Measurements from ENCODE around the gene USH1G. TPM values are rescaled to one million over a fixed set of nuclear protein-coding genes. Genes with fewer than 3 reads are reported as not detected.
"Not testable (repeated sequence)": the region's sequence is repeated elsewhere in the genome, so short reads cannot be mapped to it uniquely, and the experiment has no call there.

The USH1G gene
- total RNA-seq, 2 experiments from 2014 or later = not detected

- Mint-ChIP-seq H3K36me3 (no peaks in the 10 kb centered on the region), H3K9me3 (no peaks in the 10 kb centered on the region), H3K27ac (no peak overlapping the region), H3K27me3 (peaks cover 40% of the 10 kb centered on the region), H3K4me3 (no peak overlapping the region), H3K4me1 (peaks cover 1% of the 10 kb centered on the region)
- ATAC-seq (ENCODE audit: low read depth) (no peak), DNase-seq (no peak)
- POLR2A ChIA-PET = no interaction called here
Observed at GRCh38 chr17:74919440-74920305, 3.4 kb downstream of the USH1G start.

- POLR2A ChIA-PET = no interaction called here
- Mint-ChIP-seq H3K36me3 (no peaks in the 10 kb centered on the region), H3K27me3 (peaks cover 34% of the 10 kb centered on the region), H3K9me3 (no peaks in the 10 kb centered on the region), H3K27ac (no peak overlapping the region), H3K4me3 (no peak overlapping the region), H3K4me1 (peaks cover 1% of the 10 kb centered on the region)
- ATAC-seq (ENCODE audit: low read depth) (no peak), DNase-seq (no peak)
Observed at GRCh38 chr17:74918906-74919305, 4.1 kb downstream of the USH1G start.

GRCh38 chr17:74917430-74917829, 5.6 kb downstream of the USH1G start:
- Mint-ChIP-seq H3K36me3 (no peaks in the 10 kb centered on the region), H3K9me3 (no peaks in the 10 kb centered on the region), H3K27me3 (peaks cover 24% of the 10 kb centered on the region), H3K4me3 (no peak overlapping the region), H3K27ac (no peak overlapping the region), H3K4me1 (peaks cover 1% of the 10 kb centered on the region)
- DNase-seq = no peak
- ATAC-seq (ENCODE audit: low read depth) = no peak
- POLR2A ChIA-PET = no interaction called here

GRCh38 chr17:74916851-74917199, 6.2 kb downstream of the USH1G start:
- no peak for DNase-seq
- POLR2A ChIA-PET = no interaction called here
- peaks cover 22% of the 10 kb centered on the region for H3K27me3 Mint-ChIP-seq
- ATAC-seq (ENCODE audit: low read depth) = no peak
- H3K9me3 Mint-ChIP-seq = no peaks in the 10 kb centered on the region
- H3K4me1 Mint-ChIP-seq = peaks cover 1% of the 10 kb centered on the region
- H3K27ac Mint-ChIP-seq = no peak overlapping the region
- H3K36me3 Mint-ChIP-seq = no peaks in the 10 kb centered on the region
- H3K4me3 Mint-ChIP-seq = no peak overlapping the region

- Mint-ChIP-seq H3K4me3 (no peak overlapping the region), H3K4me1 (peaks cover 1% of the 10 kb centered on the region), H3K9me3 (no peaks in the 10 kb centered on the region), H3K27ac (no peak overlapping the region), H3K27me3 (peaks cover 18% of the 10 kb centered on the region), H3K36me3 (no peaks in the 10 kb centered on the region)
- POLR2A ChIA-PET = no interaction called here
- no peak for DNase-seq
- no peak for ATAC-seq (ENCODE audit: low read depth)
Observed at GRCh38 chr17:74916136-74916850, 6.8 kb downstream of the USH1G start.

GRCh38 chr17:74911423-74911822, 11.6 kb downstream of the USH1G start:
- H3K27me3 Mint-ChIP-seq = peaks cover 11% of the 10 kb centered on the region
- H3K36me3 Mint-ChIP-seq; H3K27ac Mint-ChIP-seq; H3K4me3 Mint-ChIP-seq; ATAC-seq (ENCODE audit: low read depth); H3K9me3 Mint-ChIP-seq; DNase-seq; H3K4me1 Mint-ChIP-seq; POLR2A ChIA-PET: not testable (repeated sequence)

- H3K27ac Mint-ChIP-seq; H3K36me3 Mint-ChIP-seq; H3K4me3 Mint-ChIP-seq; H3K9me3 Mint-ChIP-seq; POLR2A ChIA-PET; DNase-seq; ATAC-seq (ENCODE audit: low read depth); H3K27me3 Mint-ChIP-seq; H3K4me1 Mint-ChIP-seq: not testable (repeated sequence)
Observed at GRCh38 chr17:74909097-74909496, 14.0 kb downstream of the USH1G start.

- Mint-ChIP-seq H3K4me3 (no peak overlapping the region), H3K9me3 (no peaks in the 10 kb centered on the region), H3K27ac (no peak overlapping the region), H3K36me3 (no peaks in the 10 kb centered on the region), H3K4me1 (peaks cover under 1% of the 10 kb centered on the region), H3K27me3 (peaks cover 10% of the 10 kb centered on the region)
- DNase-seq (no peak), ATAC-seq (ENCODE audit: low read depth) (no peak)
- POLR2A ChIA-PET = no interaction called here
Observed at GRCh38 chr17:74907012-74907411, 16.0 kb downstream of the USH1G start.

- not testable (repeated sequence) for H3K4me1 Mint-ChIP-seq; H3K9me3 Mint-ChIP-seq; DNase-seq; H3K36me3 Mint-ChIP-seq; H3K27ac Mint-ChIP-seq; H3K4me3 Mint-ChIP-seq; ATAC-seq (ENCODE audit: low read depth)
- H3K27me3 Mint-ChIP-seq = peaks cover 13% of the 10 kb centered on the region
- POLR2A ChIA-PET = interaction anchor here (0.7 kb wide), 1 partner anchor 440 kb away, joined by 4 read pairs; no protein-coding TSS in a partner anchor
Observed at GRCh38 chr17:74906214-74906793, 16.8 kb downstream of the USH1G start.

GRCh38 chr17:74904687-74905409, 18.2 kb downstream of the USH1G start:
- Mint-ChIP-seq H3K4me1 (peaks cover 4% of the 10 kb centered on the region), H3K9me3 (no peaks in the 10 kb centered on the region), H3K36me3 (no peaks in the 10 kb centered on the region), H3K27ac (no peak overlapping the region), H3K4me3 (no peak overlapping the region), H3K27me3 (peaks cover 10% of the 10 kb centered on the region)
- ATAC-seq (ENCODE audit: low read depth) (no peak), DNase-seq (no peak)
- POLR2A ChIA-PET = no interaction called here

GRCh38 chr17:74903671-74904070, 19.4 kb downstream of the USH1G start:
- Mint-ChIP-seq H3K27ac (no peak overlapping the region), H3K4me1 (peaks cover 4% of the 10 kb centered on the region), H3K27me3 (peaks cover 8% of the 10 kb centered on the region), H3K4me3 (no peak overlapping the region), H3K9me3 (no peaks in the 10 kb centered on the region), H3K36me3 (no peaks in the 10 kb centered on the region)
- ATAC-seq (ENCODE audit: low read depth) (no peak), DNase-seq (no peak)
- POLR2A ChIA-PET = no interaction called here

- no peak overlapping the region for H3K4me3 Mint-ChIP-seq
- POLR2A ChIA-PET = no interaction called here
- peaks cover 4% of the 10 kb centered on the region for H3K4me1 Mint-ChIP-seq
- no peak for DNase-seq
- H3K27ac Mint-ChIP-seq = no peak overlapping the region
- peaks cover 8% of the 10 kb centered on the region for H3K27me3 Mint-ChIP-seq
- no peaks in the 10 kb centered on the region for H3K9me3 Mint-ChIP-seq
- no peaks in the 10 kb centered on the region for H3K36me3 Mint-ChIP-seq
- no peak for ATAC-seq (ENCODE audit: low read depth)
Observed at GRCh38 chr17:74903034-74903433, 20.0 kb downstream of the USH1G start.

- no peak for ATAC-seq (ENCODE audit: low read depth)
- H3K27ac Mint-ChIP-seq = no peak overlapping the region
- no peaks in the 10 kb centered on the region for H3K36me3 Mint-ChIP-seq
Observed at GRCh38 chr17:74901353-74902135, 21.5 kb downstream of the USH1G start.

More at GRCh38 chr17:74901353-74902135, 21.5 kb downstream of the USH1G start:
- POLR2A ChIA-PET = no interaction called here
- no peak for DNase-seq
- peaks cover 4% of the 10 kb centered on the region for H3K4me1 Mint-ChIP-seq
- H3K4me3 Mint-ChIP-seq = no peak overlapping the region
- H3K27me3 Mint-ChIP-seq = peaks cover 20% of the 10 kb centered on the region
- H3K9me3 Mint-ChIP-seq = no peaks in the 10 kb centered on the region
